RWPE2 (cell line): Measurements from ENCODE around the gene ALX4.
A peak's percentile ranks its signal among the peaks of the same experiment; 100 is the strongest.

Source experiments
- ATAC-seq: fragments of 200-7000 bp; cut with Tn5 transposase; 3 replicates; pipeline ENCODE4 v1.9.1; 2021; ENCODE audit warnings: low read depth
- DNase-seq: peaks from one replicate; pipeline ENCODE4 v3.0.0-alpha.2; 2020; ENCODE audit warnings: low spot score
- H3K27ac ChIP-seq: fragments of 450-650 bp; 2 replicates; pipeline ENCODE4 v1.5.1; 2017; ENCODE audit warnings: mild to moderate bottlenecking; ENCODE audit not compliant: poor library complexity, severe bottlenecking
- H3K27me3 ChIP-seq: fragments of 250-450 bp; sonication (Bioruptor Pico); 2 replicates; pipeline ENCODE4 v1.5.1; 2021; ENCODE audit warnings: mild to moderate bottlenecking, moderate library complexity; ENCODE audit not compliant: insufficient read depth, poor library complexity, severe bottlenecking
- H3K36me3 ChIP-seq: fragments of 250-450 bp; sonication (Bioruptor Pico); 2 replicates; pipeline ENCODE4 v1.5.1; 2020; ENCODE audit warnings: low read depth, mild to moderate bottlenecking, moderate library complexity
- H3K4me1 ChIP-seq: fragments of 250-450 bp; sonication (Bioruptor Pico); 2 replicates; pipeline ENCODE4 v1.5.1; 2021; ENCODE audit warnings: mild to moderate bottlenecking, moderate library complexity; ENCODE audit not compliant: insufficient read depth, poor library complexity, severe bottlenecking
- H3K4me3 ChIP-seq: fragments of 250-450 bp; sonication (Bioruptor Pico); 2 replicates; pipeline ENCODE4 v1.5.1; 2021; ENCODE audit warnings: mild to moderate bottlenecking, moderate library complexity; ENCODE audit not compliant: severe bottlenecking
- H3K9me3 ChIP-seq: fragments of 250-450 bp; sonication (Bioruptor Pico); 2 replicates; pipeline ENCODE4 v1.5.1; 2021; ENCODE audit warnings: mild to moderate bottlenecking, moderate library complexity; ENCODE audit not compliant: severe bottlenecking
- CTCF ChIP-seq: fragments of 450-650 bp; IDR thresholded peaks from one replicate; pipeline ENCODE4 v1.5.1; 2017; ENCODE audit warnings: mild to moderate bottlenecking, moderate library complexity; ENCODE audit not compliant: poor library complexity, severe bottlenecking

The ALX4 gene

GRCh38 chr11:44318369-44318768 lies 8.4 kb upstream of the ALX4 start:
- Histone ChIP-seq H3K27me3 (peaks cover 100% of the 10 kb centered on the region), H3K4me1 (no peaks in the 10 kb centered on the region), H3K27ac (no peak overlapping the region), H3K9me3 (no peaks in the 10 kb centered on the region), H3K36me3 (no peaks in the 10 kb centered on the region), H3K4me3 (no peak overlapping the region)
- ATAC-seq (no peak), DNase-seq (no peak)
- TF ChIP-seq CTCF, result no peak

- peak overlapping the region; percentile 4 for H3K4me3 ChIP-seq
- peak; percentile 28; the same call in 2 of the 3 replicates for ATAC-seq
- H3K9me3 ChIP-seq, result no peaks in the 10 kb centered on the region
- no peak for DNase-seq
- H3K27ac ChIP-seq, result no peak overlapping the region
- H3K27me3 ChIP-seq, result peaks cover 100% of the 10 kb centered on the region
- no peaks in the 10 kb centered on the region for H3K4me1 ChIP-seq
- no peak for TF ChIP-seq CTCF
- no peaks in the 10 kb centered on the region for H3K36me3 ChIP-seq
Observed at GRCh38 chr11:44316659-44317240, 6.8 kb upstream of the ALX4 start.

- no peak for DNase-seq
- H3K36me3 ChIP-seq, result no peaks in the 10 kb centered on the region
- peak overlapping the region; percentile 4 for H3K4me3 ChIP-seq
Observed at GRCh38 chr11:44315947-44316658, 6.2 kb upstream of the ALX4 start.

GRCh38 chr11:44314733-44315132 lies 4.8 kb upstream of the ALX4 start:
- no peaks in the 10 kb centered on the region for H3K36me3 ChIP-seq
- no peak overlapping the region for H3K27ac ChIP-seq
- no peak for TF ChIP-seq CTCF
- no peak overlapping the region for H3K4me3 ChIP-seq
- H3K27me3 ChIP-seq, result peaks cover 100% of the 10 kb centered on the region
- DNase-seq, result no peak
- no peaks in the 10 kb centered on the region for H3K4me1 ChIP-seq
- no peaks in the 10 kb centered on the region for H3K9me3 ChIP-seq
- ATAC-seq, result no peak

More at GRCh38 chr11:44315947-44316658, 6.2 kb upstream of the ALX4 start:
- no peak overlapping the region for H3K27ac ChIP-seq
- ATAC-seq, result peak; percentile 39; the same call in 2 of the 3 replicates
- TF ChIP-seq CTCF, result peak; percentile 4
- H3K9me3 ChIP-seq, result no peaks in the 10 kb centered on the region
- H3K4me1 ChIP-seq, result no peaks in the 10 kb centered on the region
- peaks cover 100% of the 10 kb centered on the region for H3K27me3 ChIP-seq
